ENCODE data around the gene TAF4.
"Not testable (repeated sequence)": the region's sequence is repeated elsewhere in the genome, so short reads cannot be mapped to it uniquely, and the experiment has no call there.

Gene TAF4

GRCh38 chr20:61997891-61998290 is 67.8 kb downstream of the TAF4 start:
- ATAC-seq (no peak), DNase-seq (no peak)
- no peak overlapping the region for H3K4me3 Mint-ChIP-seq
- no peaks in the 10 kb centered on the region for H3K27me3 Mint-ChIP-seq
- H3K9me3 Mint-ChIP-seq, result peaks cover under 1 to 4% of the 10 kb centered on the region in 2 donors
- H3K27ac Mint-ChIP-seq, result no peak overlapping the region
- H3K4me1 Mint-ChIP-seq, result no peaks in the 10 kb centered on the region

GRCh38 chr20:61997372-61997771 is 68.3 kb downstream of the TAF4 start:
- no peaks in the 10 kb centered on the region for H3K4me1 Mint-ChIP-seq

DNA sequence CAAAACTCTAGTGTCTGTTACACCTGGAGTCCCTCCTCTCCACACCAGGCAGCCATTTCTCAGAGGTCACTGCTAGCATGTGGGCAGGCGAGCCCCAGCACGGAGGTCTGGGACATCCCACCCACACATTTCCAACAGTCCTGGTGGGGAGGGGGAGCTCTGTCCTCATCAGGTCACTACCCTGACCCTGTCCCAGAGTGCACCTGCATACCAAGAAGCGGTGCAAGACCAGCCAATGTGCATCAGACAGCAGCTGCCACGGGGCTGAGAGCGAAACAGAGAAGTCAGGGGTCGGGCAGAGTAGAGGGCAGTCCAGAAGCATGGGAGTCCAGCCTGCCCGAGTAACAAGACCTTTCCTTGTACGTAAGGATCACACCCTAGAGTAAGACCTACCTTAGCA is 71.1 kb downstream of the TAF4 start:
- H3K9me3 Mint-ChIP-seq, result peaks cover 17 to 29% of the 10 kb centered on the region in 2 donors
- no peak for ATAC-seq
- no peaks in the 10 kb centered on the region for H3K4me1 Mint-ChIP-seq
- H3K4me3 Mint-ChIP-seq, result no peak overlapping the region
- no peaks in the 10 kb centered on the region for H3K27me3 Mint-ChIP-seq
- H3K27ac Mint-ChIP-seq, result peak overlapping the region in 1 of 2 donors; percentile 55
- DNase-seq, result no peak

More at GRCh38 chr20:61997372-61997771, 68.3 kb downstream of the TAF4 start:
- DNase-seq (no peak), ATAC-seq (no peak)
- Mint-ChIP-seq H3K27ac (no peak overlapping the region), H3K27me3 (no peaks in the 10 kb centered on the region), H3K9me3 (peaks cover 6 to 9% of the 10 kb centered on the region in 2 donors), H3K4me3 (no peak overlapping the region)

- DNase-seq (no peak), ATAC-seq (no peak)
- Mint-ChIP-seq H3K27ac (no peak overlapping the region), H3K4me3 (no peak overlapping the region), H3K27me3 (no peaks in the 10 kb centered on the region), H3K4me1 (no peaks in the 10 kb centered on the region), H3K9me3 (peaks cover 17 to 29% of the 10 kb centered on the region in 2 donors)
Measured at GRCh38 chr20:61993058-61993457, 72.6 kb downstream of the TAF4 start.

GRCh38 chr20:61991476-61991875 is 74.2 kb downstream of the TAF4 start:
- no peak overlapping the region for H3K4me3 Mint-ChIP-seq
- DNase-seq (no peak), ATAC-seq (no peak)
- peak overlapping the region in 1 of 2 donors; percentile 2 for H3K27ac Mint-ChIP-seq
- no peaks in the 10 kb centered on the region for H3K27me3 Mint-ChIP-seq
- peaks cover 17 to 37% of the 10 kb centered on the region in 2 donors for H3K9me3 Mint-ChIP-seq
- H3K4me1 Mint-ChIP-seq, result no peaks in the 10 kb centered on the region

DNA sequence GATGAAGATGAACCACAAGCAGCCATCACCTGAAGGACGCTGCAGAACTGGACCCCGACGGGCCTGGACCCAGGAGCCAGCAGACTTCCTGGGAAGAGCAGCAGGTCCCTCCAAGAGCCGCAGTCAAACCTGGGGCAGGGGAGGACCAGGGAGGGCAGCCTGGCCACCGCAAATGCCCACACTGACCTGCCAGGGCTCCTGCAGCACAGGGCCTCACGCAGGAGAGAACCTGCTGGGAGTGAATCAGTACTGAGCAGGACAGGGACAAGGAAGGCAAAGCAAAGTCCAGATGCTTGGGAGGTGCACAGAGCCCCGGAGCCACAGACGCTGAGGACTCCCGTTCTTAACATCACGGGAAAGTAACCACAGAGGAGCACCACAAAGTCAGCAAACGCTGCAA is 75.2 kb downstream of the TAF4 start:
- Mint-ChIP-seq H3K4me3 (no peak overlapping the region), H3K27me3 (no peaks in the 10 kb centered on the region), H3K9me3 (peaks cover 17 to 37% of the 10 kb centered on the region in 2 donors), H3K4me1 (no peaks in the 10 kb centered on the region), H3K27ac (peak overlapping the region in 1 of 2 donors; percentile 34)
- ATAC-seq, result no peak
- no peak for DNase-seq

- H3K4me3 Mint-ChIP-seq, result no peak overlapping the region
- no peaks in the 10 kb centered on the region for H3K27me3 Mint-ChIP-seq
- DNase-seq (no peak), ATAC-seq (no peak)
- peaks cover 17 to 38% of the 10 kb centered on the region in 2 donors for H3K9me3 Mint-ChIP-seq
- no peak overlapping the region for H3K27ac Mint-ChIP-seq
- no peaks in the 10 kb centered on the region for H3K4me1 Mint-ChIP-seq
Measured at GRCh38 chr20:61989741-61990140, 75.9 kb downstream of the TAF4 start.

DNA sequence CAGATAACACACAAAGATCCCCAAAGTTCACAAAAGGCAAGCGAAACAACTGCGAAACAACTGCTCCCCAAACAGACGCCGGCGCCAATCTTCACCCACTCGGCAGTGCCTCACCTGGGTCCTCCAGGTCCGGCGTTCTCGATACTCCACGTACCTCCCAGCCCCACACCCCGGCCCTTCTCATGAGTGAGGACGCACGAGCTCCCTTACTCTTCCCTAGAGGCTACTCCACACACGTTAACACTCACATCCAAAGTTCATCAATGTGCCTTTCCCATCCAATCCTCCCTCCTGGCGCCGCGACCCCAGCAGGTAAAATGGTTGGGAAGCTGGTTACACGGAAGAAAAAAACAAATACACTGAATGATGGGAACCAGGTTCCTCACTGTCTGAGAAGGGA is 77.0 kb downstream of the TAF4 start:
- H3K27me3 Mint-ChIP-seq, result no peaks in the 10 kb centered on the region
- no peak for ATAC-seq
- H3K4me3 Mint-ChIP-seq, result no peak overlapping the region
- H3K4me1 Mint-ChIP-seq, result peaks cover 11% of the 10 kb centered on the region
- DNase-seq, result no peak
- H3K27ac Mint-ChIP-seq, result no peak overlapping the region
- peaks cover 17 to 46% of the 10 kb centered on the region in 2 donors for H3K9me3 Mint-ChIP-seq

DNA sequence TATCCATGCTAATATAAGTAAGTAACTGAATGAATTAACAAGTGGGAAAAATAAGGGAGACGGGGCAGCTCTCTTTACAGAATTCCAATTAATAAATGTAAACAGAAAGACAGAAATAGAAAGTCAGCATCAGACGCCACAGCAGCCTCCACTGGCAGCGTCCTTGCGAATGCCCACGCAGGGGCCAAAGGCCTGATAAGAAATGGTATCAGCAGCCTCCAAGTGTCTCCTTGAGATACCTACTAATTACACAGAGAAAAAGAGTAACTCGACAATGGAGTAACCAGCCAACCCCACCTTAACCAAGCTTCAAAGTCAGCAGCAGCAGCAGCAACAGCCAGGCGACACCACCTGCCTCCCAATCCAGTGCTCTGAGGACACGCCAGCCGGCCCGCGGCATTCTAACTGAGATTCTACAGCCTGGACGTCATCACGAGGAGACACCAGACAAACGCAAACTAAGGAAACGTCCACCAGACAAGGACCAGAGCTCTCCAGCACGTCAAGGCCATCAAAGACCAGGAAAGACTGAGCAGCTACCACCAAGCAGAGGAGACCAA is 78.8 kb downstream of the TAF4 start:
- Mint-ChIP-seq H3K4me3 (no peak overlapping the region), H3K27me3 (no peaks in the 10 kb centered on the region), H3K27ac (no peak overlapping the region), H3K9me3 (peaks cover 11 to 38% of the 10 kb centered on the region in 2 donors), H3K4me1 (peaks cover 18% of the 10 kb centered on the region)
- DNase-seq (no peak), ATAC-seq (no peak)

GRCh38 chr20:61985096-61985495 is 80.6 kb downstream of the TAF4 start:
- no peak for ATAC-seq
- Mint-ChIP-seq H3K27ac (no peak overlapping the region), H3K4me1 (peaks cover 30% of the 10 kb centered on the region), H3K4me3 (no peak overlapping the region), H3K27me3 (no peaks in the 10 kb centered on the region), H3K9me3 (peaks cover 11 to 32% of the 10 kb centered on the region in 2 donors)
- DNase-seq, result no peak

- not testable (repeated sequence) for H3K27me3 Mint-ChIP-seq, H3K27ac Mint-ChIP-seq, DNase-seq, H3K4me3 Mint-ChIP-seq, ATAC-seq
- Mint-ChIP-seq H3K4me1 (peaks cover 30% of the 10 kb centered on the region), H3K9me3 (peaks cover 11 to 32% of the 10 kb centered on the region in 2 donors)
Measured at GRCh38 chr20:61984431-61984830, 81.2 kb downstream of the TAF4 start.

- Mint-ChIP-seq H3K4me1 (peaks cover 30% of the 10 kb centered on the region), H3K4me3 (no peak overlapping the region), H3K27me3 (no peaks in the 10 kb centered on the region), H3K27ac (no peak overlapping the region), H3K9me3 (peaks cover 11 to 32% of the 10 kb centered on the region in 2 donors)
- ATAC-seq (no peak), DNase-seq (no peak)
Measured at GRCh38 chr20:61983965-61984364, 81.7 kb downstream of the TAF4 start.

DNA sequence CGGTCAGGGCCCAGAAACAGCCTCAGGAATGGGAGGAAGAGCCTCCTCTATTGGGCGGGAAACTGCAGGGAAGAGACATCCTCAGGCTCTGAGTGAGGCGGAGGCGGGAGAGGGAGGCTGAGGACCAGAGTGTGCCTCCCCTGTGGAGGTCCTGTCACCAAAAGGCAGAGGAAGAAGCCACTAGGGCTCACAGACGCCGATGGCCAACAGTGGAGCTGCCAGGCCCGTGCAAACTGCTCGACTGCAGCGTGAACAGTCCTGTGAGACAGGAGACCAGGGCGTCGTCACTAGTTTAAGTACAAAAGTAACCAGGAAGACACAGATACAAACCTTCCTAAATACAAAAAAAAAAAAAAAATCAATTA is 82.7 kb downstream of the TAF4 start:
- Mint-ChIP-seq H3K27ac (no peak overlapping the region), H3K4me1 (peaks cover 30% of the 10 kb centered on the region), H3K9me3 (peaks cover 11 to 32% of the 10 kb centered on the region in 2 donors), H3K4me3 (no peak overlapping the region), H3K27me3 (no peaks in the 10 kb centered on the region)
- no peak for ATAC-seq
- DNase-seq, result no peak

DNA sequence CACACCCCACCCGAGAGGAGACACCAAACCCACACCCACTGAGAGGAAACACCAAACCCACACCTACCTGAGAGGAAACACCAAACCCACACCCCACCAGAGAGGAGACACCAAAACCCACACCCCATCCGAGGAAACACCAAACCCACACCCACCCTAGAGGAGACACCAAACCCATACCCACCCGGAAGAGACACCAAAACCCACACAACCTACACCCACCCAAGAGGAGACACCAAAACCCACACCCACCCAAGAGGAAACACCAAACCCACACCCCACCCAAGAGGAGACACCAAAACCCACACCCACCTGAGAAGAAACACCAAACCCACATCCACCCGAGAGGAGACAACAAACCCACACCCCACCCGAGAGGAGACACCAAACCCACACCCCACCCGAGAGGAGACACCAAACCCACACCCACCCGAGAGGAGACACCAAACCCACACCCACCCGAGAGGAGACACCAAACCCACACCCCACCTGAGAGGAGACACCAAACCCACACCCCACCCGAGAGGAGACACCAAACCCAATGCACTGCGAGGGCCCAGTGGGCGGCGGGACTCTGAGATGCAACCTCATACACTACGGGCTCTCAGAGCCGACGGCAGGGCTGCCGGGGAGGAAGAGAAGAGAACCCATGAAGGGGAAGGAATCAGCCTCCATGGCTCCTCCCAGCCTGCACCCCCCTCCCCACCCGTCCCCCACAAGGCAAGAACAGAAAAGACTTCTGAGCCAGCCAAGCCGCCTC is 83.3 kb downstream of the TAF4 start:
- H3K4me3 Mint-ChIP-seq, result no peak overlapping the region
- DNase-seq, result no peak
- peak overlapping the region in 1 of 2 donors; percentile 94 for H3K27ac Mint-ChIP-seq
- peaks cover 30% of the 10 kb centered on the region for H3K4me1 Mint-ChIP-seq
- no peak for ATAC-seq
- no peaks in the 10 kb centered on the region for H3K27me3 Mint-ChIP-seq
- peaks cover 11 to 32% of the 10 kb centered on the region in 2 donors for H3K9me3 Mint-ChIP-seq

DNA sequence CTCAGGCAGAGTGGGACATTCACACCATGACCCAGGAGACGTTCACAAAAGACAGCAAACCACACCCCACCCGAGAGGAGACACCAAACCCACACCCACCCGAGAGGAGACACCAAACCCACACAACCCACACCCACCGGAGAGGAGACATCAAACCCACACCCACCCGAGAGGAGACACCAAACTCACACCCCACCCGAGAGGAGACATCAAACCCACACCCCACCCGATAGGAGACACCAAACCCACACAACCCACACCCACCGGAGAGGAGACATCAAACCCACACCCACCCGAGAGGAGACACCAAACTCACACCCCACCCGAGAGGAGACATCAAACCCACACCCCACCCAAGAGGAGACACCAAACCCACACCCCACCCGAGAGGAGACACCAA is 84.0 kb downstream of the TAF4 start:
- H3K27me3 Mint-ChIP-seq, H3K4me3 Mint-ChIP-seq, H3K27ac Mint-ChIP-seq, DNase-seq, ATAC-seq: not testable (repeated sequence)
- peaks cover 11 to 25% of the 10 kb centered on the region in 2 donors for H3K9me3 Mint-ChIP-seq
- H3K4me1 Mint-ChIP-seq, result peaks cover 30% of the 10 kb centered on the region
